Endodermal cell (in vitro differentiated cells): ENCODE measurements around the gene STRADB. TPM values are rescaled to one million over a fixed set of nuclear protein-coding genes. Genes with fewer than 3 reads are reported as not detected.

Source experiments
- DNase-seq: peaks from one replicate; pipeline ENCODE4 v3.0.0-alpha.2; 2017
- H3K27ac ChIP-seq: 2 replicates; pipeline ENCODE4 v1.5.1; 2013; ENCODE audit warnings: mild to moderate bottlenecking, low read depth, low read length, moderate library complexity
- H3K27me3 ChIP-seq: 2 replicates; pipeline ENCODE4 v1.6.1; 2013; ENCODE audit warnings: mild to moderate bottlenecking, low read length, moderate library complexity; ENCODE audit not compliant: insufficient read depth, control insufficient read depth, poor library complexity, severe bottlenecking
- H3K36me3 ChIP-seq: 2 replicates; pipeline ENCODE4 v1.7.0; 2013; ENCODE audit warnings: mild to moderate bottlenecking, low read length, moderate library complexity; ENCODE audit not compliant: control insufficient read depth, insufficient read depth
- H3K4me1 ChIP-seq: one replicate; pipeline ENCODE4 v1.7.0; 2013; ENCODE audit warnings: low read length; ENCODE audit not compliant: control insufficient read depth, insufficient read depth
- H3K4me3 ChIP-seq: 2 replicates; pipeline ENCODE4 v1.5.1; 2013; ENCODE audit warnings: mild to moderate bottlenecking, low read length, moderate library complexity
- H3K9ac ChIP-seq: 2 replicates; pipeline ENCODE4 v1.6.1; 2013; ENCODE audit warnings: mild to moderate bottlenecking, low read length, moderate library complexity; ENCODE audit not compliant: poor library complexity, severe bottlenecking; ENCODE audit errors: extremely low read depth
- H3K9me3 ChIP-seq: 2 replicates; pipeline ENCODE4 v1.6.1; 2013; ENCODE audit warnings: mild to moderate bottlenecking, low read length, moderate library complexity; ENCODE audit not compliant: control insufficient read depth
- H3K27ac Mint-ChIP-seq: 2 replicates; pipeline ENCODE4 v1.8.0; 2020; ENCODE audit warnings: mixed read lengths
- H3K27me3 Mint-ChIP-seq: 2 replicates; pipeline ENCODE4 v1.8.0; 2021; ENCODE audit warnings: mild to moderate bottlenecking, mixed read lengths; ENCODE audit not compliant: insufficient read depth
- H3K36me3 Mint-ChIP-seq: 2 replicates; pipeline ENCODE4 v1.8.0; 2020; ENCODE audit warnings: low read depth, mixed read lengths
- H3K4me1 Mint-ChIP-seq: 2 replicates; pipeline ENCODE4 v1.8.0; 2020; ENCODE audit warnings: mixed read lengths
- H3K4me3 Mint-ChIP-seq: 2 replicates; pipeline ENCODE4 v1.8.0; 2020; ENCODE audit warnings: mild to moderate bottlenecking, moderate library complexity, mixed read lengths
- H3K9me3 Mint-ChIP-seq: 2 replicates; pipeline ENCODE4 v1.8.0; 2020; ENCODE audit warnings: mild to moderate bottlenecking, mixed read lengths
- CTCF ChIP-seq: fragments of 200-600 bp; sonication (generic); conservative IDR thresholded peaks from 2 replicates; pipeline ENCODE4 v1.5.0; 2021; ENCODE audit warnings: antibody characterized with exemption, mild to moderate bottlenecking
- WGBS, 2 experiments: methylation state at CpG; one replicate each; pipeline versions ENCODE4 v1.1.5 to v1.1.7; 2013; ENCODE audit warnings: missing lambda C conversion rate in 2 of 2, mixed read lengths in 1 of 2; ENCODE audit not compliant: insufficient coverage in 1 of 2, insufficient read length in 1 of 2; 5-methylcytosine and 5-hydroxymethylcytosine counted together
- total RNA-seq, 2 donors: library from RNA; stranded (reverse); fragmentation: NEBNext Ultra II Directional in 1 of 2; extraction: Animal tissue kit (Norgen Biotek cat#: 25700) in 1 of 2; gene quantifications; 2 replicates in 1 of 2; 3 replicates in 1 of 2; pipeline ENCODE4 v1.2.1, GENCODE V29; 2021

The STRADB gene
- total RNA-seq, 2 donors from 2014 or later = 39.7 to 50.1 TPM

- Histone ChIP-seq H3K4me3 (no peak overlapping the region), H3K9ac (no peak overlapping the region), H3K27ac (no peak overlapping the region), H3K9me3 (no peaks in the 10 kb centered on the region), H3K4me1 (no peaks in the 10 kb centered on the region), H3K27me3 (no peaks in the 10 kb centered on the region), H3K36me3 (peaks cover 2% of the 10 kb centered on the region)
- no peak for DNase-seq
- Mint-ChIP-seq H3K27me3 (no peaks in the 10 kb centered on the region), H3K4me1 (no peaks in the 10 kb centered on the region), H3K4me3 (no peak overlapping the region), H3K36me3 (no peaks in the 10 kb centered on the region), H3K27ac (no peak overlapping the region), H3K9me3 (no peaks in the 10 kb centered on the region)
- 90% methylated on average over 2 of the region's 3 CpGs; no CpG with 5 or more reads in 1 of the 2 experiments for WGBS, 2 experiments
- no peak for TF ChIP-seq CTCF
Observed at GRCh38 chr2:201414099-201415023, 37.2 kb upstream of the STRADB start.

- no peaks in the 10 kb centered on the region for H3K4me1 Mint-ChIP-seq
- no peaks in the 10 kb centered on the region for H3K36me3 Mint-ChIP-seq
- H3K9me3 Mint-ChIP-seq = no peaks in the 10 kb centered on the region
- Histone ChIP-seq H3K4me1 (no peaks in the 10 kb centered on the region), H3K27me3 (no peaks in the 10 kb centered on the region), H3K4me3 (no peak overlapping the region), H3K9ac (no peak overlapping the region), H3K36me3 (peaks cover 2% of the 10 kb centered on the region), H3K9me3 (no peaks in the 10 kb centered on the region), H3K27ac (no peak overlapping the region)
- no peak for TF ChIP-seq CTCF
- DNase-seq = no peak
- no peak overlapping the region for H3K27ac Mint-ChIP-seq
- 100% methylated on average over 1 of the region's 2 CpGs; no CpG with 5 or more reads in 1 of the 2 experiments for WGBS, 2 experiments
- no peaks in the 10 kb centered on the region for H3K27me3 Mint-ChIP-seq
- no peak overlapping the region for H3K4me3 Mint-ChIP-seq
Observed at GRCh38 chr2:201415149-201415548, 36.4 kb upstream of the STRADB start.

GRCh38 chr2:201419057-201419635 lies 32.4 kb upstream of the STRADB start:
- Histone ChIP-seq H3K36me3 (peaks cover 2% of the 10 kb centered on the region), H3K4me1 (no peaks in the 10 kb centered on the region), H3K9ac (no peak overlapping the region), H3K9me3 (no peaks in the 10 kb centered on the region), H3K27me3 (no peaks in the 10 kb centered on the region), H3K27ac (no peak overlapping the region), H3K4me3 (no peak overlapping the region)
- Mint-ChIP-seq H3K4me3 (no peak overlapping the region), H3K27ac (no peak overlapping the region), H3K27me3 (no peaks in the 10 kb centered on the region), H3K36me3 (no peaks in the 10 kb centered on the region), H3K9me3 (no peaks in the 10 kb centered on the region), H3K4me1 (no peaks in the 10 kb centered on the region)
- DNase-seq = no peak
- no peak for TF ChIP-seq CTCF
- 91% methylated on average over 3 of the region's 3 CpGs; no CpG with 5 or more reads in 1 of the 2 experiments for WGBS, 2 experiments
